Cardiac muscle cell (in vitro differentiated cells and primary cell): ENCODE measurements around the gene RFX1. TPM values are rescaled to one million over a fixed set of nuclear protein-coding genes. Genes with fewer than 3 reads are reported as not detected.

Experiments
- DNase-seq, 2 donors: peaks; one replicate each; pipeline versions ENCODE4 v3.0.0 to v3.0.0-alpha.2; 2010 to 2017; ENCODE audit warnings: low read depth in 1 of 2, low spot score in 1 of 2
- H3K27ac ChIP-seq: fragments of 200-600 bp; sonication (generic); 2 replicates; pipeline ENCODE4 v1.5.1; 2016
- H3K27me3 ChIP-seq: fragments of 200-600 bp; sonication (generic); 2 replicates; pipeline ENCODE4 v1.6.0; 2016; ENCODE audit warnings: control low read depth
- H3K36me3 ChIP-seq: fragments of 200-600 bp; sonication (generic); 2 replicates; pipeline ENCODE4 v1.5.1; 2016; ENCODE audit warnings: control low read depth
- H3K4me1 ChIP-seq: fragments of 200-600 bp; sonication (generic); 2 replicates; pipeline ENCODE4 v1.8.1; 2017; ENCODE audit warnings: low read depth, mild to moderate bottlenecking, mixed run types
- H3K4me3 ChIP-seq: fragments of 200-600 bp; sonication (generic); 2 replicates; pipeline ENCODE4 v1.5.1; 2016; ENCODE audit warnings: mild to moderate bottlenecking
- H3K9me3 ChIP-seq: fragments of 200-600 bp; sonication (generic); 2 replicates; pipeline ENCODE4 v1.5.1; 2017; ENCODE audit warnings: low read depth, mild to moderate bottlenecking, control low read depth
- CTCF ChIP-seq: IDR thresholded peaks from 2 replicates; pipeline ENCODE4 v1.5.1; 2012; ENCODE audit warnings: low read depth, mild to moderate bottlenecking, low read length
- polyA plus RNA-seq: library from polyadenylated mRNA; unstranded; fragments of >200 nt; fragmentation: Nextera tagmentation; extraction: Ambion mirVana; gene quantifications from 2 replicates; pipeline ENCODE4 v1.2.1, GENCODE V29; 2016
- total RNA-seq: library from RNA; depleted of rRNA; stranded (reverse); fragments of >200 nt; gene quantifications from 2 replicates; pipeline ENCODE4 v1.2.3, GENCODE V29; 2016

Gene RFX1
- total and polyA plus RNA-seq, 2 experiments from 2014 or later: 3.3 to 8.9 TPM

GRCh38 chr19:13981467-13981866 is 24.7 kb downstream of the RFX1 start:
- Histone ChIP-seq H3K4me3 (no peak overlapping the region), H3K4me1 (peaks cover 16% of the 10 kb centered on the region), H3K9me3 (no peaks in the 10 kb centered on the region), H3K27ac (no peak overlapping the region), H3K27me3 (no peaks in the 10 kb centered on the region), H3K36me3 (no peaks in the 10 kb centered on the region)
- DNase-seq: no peak
- no peak for TF ChIP-seq CTCF

GRCh38 chr19:13981021-13981420 is 25.1 kb downstream of the RFX1 start:
- no peak for DNase-seq
- Histone ChIP-seq H3K9me3 (no peaks in the 10 kb centered on the region), H3K4me3 (no peak overlapping the region), H3K27ac (no peak overlapping the region), H3K4me1 (peaks cover 11% of the 10 kb centered on the region), H3K27me3 (no peaks in the 10 kb centered on the region), H3K36me3 (no peaks in the 10 kb centered on the region)
- no peak for TF ChIP-seq CTCF

- Histone ChIP-seq H3K27ac (no peak overlapping the region), H3K4me3 (no peak overlapping the region), H3K27me3 (no peaks in the 10 kb centered on the region), H3K36me3 (no peaks in the 10 kb centered on the region), H3K4me1 (peaks cover 7% of the 10 kb centered on the region), H3K9me3 (no peaks in the 10 kb centered on the region)
- no peak for TF ChIP-seq CTCF
- no peak for DNase-seq
Measured at GRCh38 chr19:13980340-13980739, 25.8 kb downstream of the RFX1 start.

- DNase-seq: no peak
- no peaks in the 10 kb centered on the region for H3K9me3 ChIP-seq
- peaks cover 7% of the 10 kb centered on the region for H3K4me1 ChIP-seq
- H3K4me3 ChIP-seq: no peak overlapping the region
- no peaks in the 10 kb centered on the region for H3K27me3 ChIP-seq
- no peak overlapping the region for H3K27ac ChIP-seq
- H3K36me3 ChIP-seq: no peaks in the 10 kb centered on the region
- no peak for TF ChIP-seq CTCF
Measured at GRCh38 chr19:13979686-13980085, 26.4 kb downstream of the RFX1 start.

GRCh38 chr19:13979244-13979615 is 26.9 kb downstream of the RFX1 start:
- DNase-seq: peak in 1 of 2 donors; percentile 20
- Histone ChIP-seq H3K4me1 (peaks cover 7% of the 10 kb centered on the region), H3K36me3 (no peaks in the 10 kb centered on the region), H3K27ac (no peak overlapping the region), H3K27me3 (no peaks in the 10 kb centered on the region), H3K9me3 (no peaks in the 10 kb centered on the region), H3K4me3 (peak overlapping the region; percentile 28)
- no peak for TF ChIP-seq CTCF
